K562 (cell line): Measurements from ENCODE around the gene CTDSP2. TPM values are rescaled to one million over a fixed set of nuclear protein-coding genes. Genes with fewer than 3 reads are reported as not detected.
A peak's percentile ranks its signal among the peaks of the same experiment; 100 is the strongest.

Experiments used
- ATAC-seq: fragments of 200-7000 bp; cut with Tn5 transposase; 3 replicates; pipeline ENCODE4 v1.9.1; 2020; ENCODE audit warnings: moderate library complexity
- BruUV-seq: library from RNA; stranded (reverse); fragments of 400-500 nt; replicated peaks from 2 replicates; lab custom pipeline; 2021; lab: Mats Ljungman, UMichigan
- CTCF ChIA-PET: fragments of 300-600 bp; formaldehyde crosslinking; extraction: SDS; loops from one replicate; lab custom pipeline; 2021; ENCODE audit warnings: low intra/inter-chr PET ratio; lab: Yijun Ruan, JAX
- POLR2A ChIA-PET: fragments of 300-600, 350-650 bp; sonication (Branson Sonifier 250); formaldehyde crosslinking; extraction: SDS; loops from one replicate; lab custom pipeline; 2021; ENCODE audit warnings: antibody characterized with exemption, inconsistent platforms; lab: Yijun Ruan, JAX
- DNase-seq, 4 experiments: peaks; one replicate each; pipeline versions ENCODE4 v3.0.0 to v3.0.0-alpha.2; 2011 to 2018; ENCODE audit warnings: low spot score in 3 of 4, mixed read lengths in 3 of 4; ENCODE audit errors: extremely low read depth in 1 of 4
- FAIRE-seq: peaks from 2 replicates; lab custom pipeline; 2011; peaks lifted over from hg19 to GRCh38; lab: Jason Lieb, UNC
- H2AFZ ChIP-seq: 2 replicates; pipeline ENCODE4 v1.6.0; 2011; ENCODE audit warnings: low read depth, low read length, control low read depth, inconsistent platforms
- H3K27ac ChIP-seq: fragments of 200-600 bp; 3 replicates; pipeline ENCODE4 v1.8.0; 2011; ENCODE audit warnings: low read depth, mild to moderate bottlenecking, control low read depth, inconsistent platforms, low read length, moderate library complexity, mixed read lengths; ENCODE audit errors: extremely low read depth
- H3K27me3 ChIP-seq, 2 experiments: fragments of 300-600 bp in 1 of 2; 2 replicates in 1 of 2; 3 replicates in 1 of 2; pipeline versions ENCODE4 v1.6.0 to v1.8.0; 2011; ENCODE audit warnings: inconsistent platforms in 2 of 2, low read length in 2 of 2, mild to moderate bottlenecking in 1 of 2, mixed read lengths in 1 of 2, moderate library complexity in 1 of 2; ENCODE audit not compliant: control insufficient read depth in 2 of 2, insufficient read depth in 2 of 2
- H3K36me3 ChIP-seq: fragments of 300-600 bp; 3 replicates; pipeline ENCODE4 v1.8.0; 2011; ENCODE audit warnings: mild to moderate bottlenecking, low read length, inconsistent platforms; ENCODE audit not compliant: control insufficient read depth, insufficient read depth
- H3K4me1 ChIP-seq, 2 experiments: fragments of 200-600 bp in 1 of 2; replicated peaks in 1 of 2; 2 replicates in 1 of 2; 3 replicates in 1 of 2; pipeline versions ENCODE4 v1.5.1 to v1.8.0; 2011; ENCODE audit warnings: inconsistent platforms in 2 of 2, low read length in 2 of 2, mild to moderate bottlenecking in 1 of 2, mixed read lengths in 1 of 2, moderate library complexity in 1 of 2; ENCODE audit not compliant: control insufficient read depth in 2 of 2, insufficient read depth in 2 of 2
- H3K4me2 ChIP-seq: 2 replicates; pipeline ENCODE4 v1.6.1; 2011; ENCODE audit warnings: low read length, control low read depth, inconsistent platforms, mixed read lengths; ENCODE audit not compliant: insufficient read depth
- H3K4me3 ChIP-seq: fragments of 200-600 bp; sonication (generic), shearing (Covaris generic); 2 replicates; pipeline ENCODE4 v1.5.1; 2016; ENCODE audit warnings: control low read depth, inconsistent platforms
- H3K79me2 ChIP-seq: fragments of 200-600 bp; 3 replicates; pipeline ENCODE4 v1.8.0; 2011; ENCODE audit warnings: low read length, inconsistent platforms; ENCODE audit not compliant: control insufficient read depth, insufficient read depth
- H3K9ac ChIP-seq, 2 experiments: 2 replicates each; pipeline versions ENCODE4 v1.6.0 to v1.6.1; 2011; ENCODE audit warnings: low read depth in 2 of 2, low read length in 2 of 2, control low read depth in 1 of 2, inconsistent platforms in 1 of 2, mild to moderate bottlenecking in 1 of 2, mixed read lengths in 1 of 2; ENCODE audit not compliant: insufficient read depth in 1 of 2
- H3K9me1 ChIP-seq: one replicate; pipeline ENCODE4 v1.6.0; 2011; ENCODE audit warnings: inconsistent platforms, mild to moderate bottlenecking, low read length, moderate library complexity; ENCODE audit not compliant: control insufficient read depth, insufficient read depth
- H3K9me3 ChIP-seq: replicated peaks from 2 replicates; pipeline ENCODE4 v1.5.1; 2011; ENCODE audit warnings: low read depth, low read length, inconsistent platforms; ENCODE audit not compliant: control insufficient read depth, insufficient read depth
- H4K20me1 ChIP-seq: replicated peaks from 2 replicates; pipeline ENCODE4 v1.6.1; 2011; ENCODE audit warnings: low read length, inconsistent platforms, mixed read lengths; ENCODE audit not compliant: control insufficient read depth, insufficient read depth
- ASH1L ChIP-seq: fragments of 450-650 bp; IDR thresholded peaks from 2 replicates; pipeline ENCODE4 v1.6.1; 2018; ENCODE audit warnings: borderline replicate concordance, mild to moderate bottlenecking, low read depth; ENCODE audit not compliant: partially characterized antibody
- GTF2E2 ChIP-seq: fragments of 200-800 bp; sonication (Bioruptor generic); IDR thresholded peaks from 2 replicates; pipeline ENCODE4 v1.6.1; 2016; ENCODE audit warnings: missing genetic modification characterization, missing compliant biosample characterization
- NFATC3 ChIP-seq: fragments of 450-650 bp; IDR thresholded peaks from 2 replicates; pipeline ENCODE4 v1.6.1; 2017; ENCODE audit warnings: mild to moderate bottlenecking
- TBL1XR1 ChIP-seq, 2 experiments: IDR thresholded peaks; 2 replicates each; pipeline ENCODE4 v1.6.1; 2012; ENCODE audit warnings: improper control_type of control experiment in 2 of 2, low read length in 2 of 2, mild to moderate bottlenecking in 1 of 2
- ZNF217 ChIP-seq: sonication (generic); formaldehyde crosslinking; IDR thresholded peaks from 2 replicates; pipeline ENCODE4 v1.8.0; 2022; ENCODE audit warnings: mild to moderate bottlenecking, missing genetic modification reagents
- WGBS: fragments of 100-300 bp; shearing (Covaris generic); methylation state at CpG from one replicate; pipeline ENCODE4 v1.1.6; 2016; ENCODE audit warnings: low coverage, mixed read lengths; ENCODE audit not compliant: insufficient coverage; ENCODE audit errors: missing lambda C conversion rate; 5-methylcytosine and 5-hydroxymethylcytosine counted together
- in situ Hi-C: fragments of 300-500 bp; cut with MboI; formaldehyde crosslinking; loops from 4 replicates; pipeline ENCODE4 v1.15.0; 2018; ENCODE audit warnings: inconsistent platforms, mixed read lengths
- intact Hi-C: fragments of 100-400 bp; cut with micrococcal nuclease; formaldehyde crosslinking; loops from 2 replicates; pipeline ENCODE4 v1.14.2; 2022
- polyA plus RNA-seq, 8 experiments: library from polyadenylated mRNA; depleted of rRNA in 4 of 8; stranded (reverse) in 5 of 8; unstranded in 3 of 8; fragments of >200 nt; fragmentation: Nextera tagmentation in 2 of 8; fragmentation: Illumina TruSeq in 1 of 8; extraction: Ambion mirVana in 2 of 8; extraction: Trizol in 1 of 8; gene quantifications; 2 replicates each; pipeline versions ENCODE4 v1.2.1 to v1.2.3, GENCODE V29; 2011 to 2014; ENCODE audit warnings: inconsistent platforms in 1 of 8, missing spikeins in 1 of 8
- total RNA-seq, 7 experiments: library from RNA; depleted of rRNA in 6 of 7; stranded (reverse); fragments of >200 nt in 6 of 7; fragmentation: Illumina TruSeq in 2 of 7; extraction: Trizol in 2 of 7; gene quantifications; 2 replicates each; pipeline versions ENCODE4 v1.2.1 to v1.2.3, GENCODE V29; 2011 to 2021; ENCODE audit warnings: low replicate concordance in 1 of 7

Gene CTDSP2
- total and polyA plus RNA-seq, 9 of the 15 experiments (the other 6 are each of a cell fraction or from before 2014, with no cell fraction given) = 20.4 to 108 (median 47.7) TPM

GRCh38 chr12:57782243-57782607 is 64.3 kb downstream of the CTDSP2 start:
- Histone ChIP-seq H3K4me2 (peak overlapping the region; percentile 96), H2AFZ (peak overlapping the region; percentile 86), H3K9me3 (no peaks in the 10 kb centered on the region), H4K20me1 (no peaks in the 10 kb centered on the region), H3K9ac (peak overlapping the region in 1 of 2 experiments; percentile 89; a peak in 2 of 4 replicates), H3K27ac (peak overlapping the region; percentile 55), H3K79me2 (peaks cover 28% of the 10 kb centered on the region), H3K4me3 (peak overlapping the region; percentile 69), H3K36me3 (peaks cover 41% of the 10 kb centered on the region), H3K4me1 (peaks cover 8 to 12% of the 10 kb centered on the region in 2 experiments; a peak in 4 of 5 replicates), H3K9me1 (no peaks in the 10 kb centered on the region), H3K27me3 (no peaks in the 10 kb centered on the region)
- TF ChIP-seq GTF2E2 (tag) (peak; percentile 60; the same call in 1 of the 2 replicates), ASH1L (peak; percentile 11), TBL1XR1 (IDR thresholded peaks at IDR 0.05; ENCODE audit: low read length in 2 of 2) (no peak), NFATC3 (0 out of 2 replicates have a peak, but pooled peaks have one; percentile 66), ZNF217 (CRISPR knock-in tag) (no peak)
- WGBS = 23% methylated on average over 4 of the region's 4 CpGs
- FAIRE-seq = no peak
- CTCF ChIA-PET = interaction anchor here (0.6 to 1.9 kb wide), 2 partner anchors 25 to 122 kb away, joined by 3 to 14 read pairs; no protein-coding TSS in a partner anchor
- in situ Hi-C loops = no loop called here
- no peak for DNase-seq
- intact Hi-C loops = no loop called here
- no TSS peak for BruUV-seq
- no peak for ATAC-seq
- POLR2A ChIA-PET = interaction anchor here (0.6 to 1.4 kb wide), 4 partner anchors 9 to 14 kb away, joined by 3 to 9 read pairs (median 5); partner anchors contain the start of genes EEF1AKMT3 and METTL1
